Measurements from ENCODE around the gene SESTD1. TPM values are rescaled to one million over a fixed set of nuclear protein-coding genes. Genes with fewer than 3 reads are reported as not detected.

SESTD1 gene
- total RNA-seq, 4 donors from 2014 or later, result 132 to 205 (median 137) TPM

- TF ChIP-seq CTCF (IDR thresholded peaks at IDR 0.05; ENCODE audit: low read depth), result no peak
Observed at GRCh38 chr2:179123272-179123662, 141.4 kb downstream of the SESTD1 start.

GRCh38 chr2:179107737-179108136 is 156.9 kb downstream of the SESTD1 start:
- no peak for TF ChIP-seq CTCF (IDR thresholded peaks at IDR 0.05; ENCODE audit: low read depth)

- TF ChIP-seq CTCF (IDR thresholded peaks at IDR 0.05; ENCODE audit: low read depth), result no peak
Observed at GRCh38 chr2:179106676-179107428, 157.8 kb downstream of the SESTD1 start.

- no peak for TF ChIP-seq CTCF (IDR thresholded peaks at IDR 0.05; ENCODE audit: low read depth)
Observed at GRCh38 chr2:179106342-179106675, 158.3 kb downstream of the SESTD1 start.

GRCh38 chr2:179104736-179105135 is 159.9 kb downstream of the SESTD1 start:
- TF ChIP-seq CTCF (IDR thresholded peaks at IDR 0.05; ENCODE audit: low read depth), result no peak

- TF ChIP-seq CTCF (IDR thresholded peaks at IDR 0.05; ENCODE audit: low read depth), result no peak
Observed at GRCh38 chr2:179098080-179098689, 166.4 kb downstream of the SESTD1 start.

GRCh38 chr2:179097131-179097530 is 167.5 kb downstream of the SESTD1 start:
- TF ChIP-seq CTCF (IDR thresholded peaks at IDR 0.05; ENCODE audit: low read depth), result no peak
